Astrocyte (in vitro differentiated cells and primary cell): ENCODE data around the gene PALLD. TPM values are rescaled to one million over a fixed set of nuclear protein-coding genes. Genes with fewer than 3 reads are reported as not detected.
A peak's percentile ranks its signal among the peaks of the same experiment; 100 is the strongest.

Experiments
- DNase-seq: peaks from one replicate; pipeline ENCODE4 v3.0.0-alpha.2; 2010; ENCODE audit warnings: low read depth
- FAIRE-seq: peaks from 2 replicates; lab custom pipeline; 2011; peaks lifted over from hg19 to GRCh38; lab: Jason Lieb, UNC
- H2AFZ ChIP-seq: 2 replicates; pipeline ENCODE4 v1.6.0; 2012; ENCODE audit warnings: low read depth, low read length, inconsistent platforms
- H3K27ac ChIP-seq: 2 replicates; pipeline ENCODE4 v1.5.1; 2011; ENCODE audit warnings: low read depth, low read length, inconsistent platforms
- H3K27me3 ChIP-seq: 2 replicates; pipeline ENCODE4 v1.6.0; 2011; ENCODE audit warnings: low read length, inconsistent platforms; ENCODE audit not compliant: insufficient read depth
- H3K36me3 ChIP-seq: 2 replicates; pipeline ENCODE4 v1.5.1; 2011; ENCODE audit warnings: low read length, inconsistent platforms; ENCODE audit not compliant: insufficient read depth
- H3K4me1 ChIP-seq: 2 replicates; pipeline ENCODE4 v1.5.1; 2011; ENCODE audit warnings: low read length, inconsistent platforms; ENCODE audit not compliant: insufficient read depth
- H3K4me2 ChIP-seq: 2 replicates; pipeline ENCODE4 v1.6.0; 2012; ENCODE audit warnings: low read length, inconsistent platforms
- H3K4me3 ChIP-seq: 2 replicates; pipeline ENCODE4 v1.5.1; 2011; ENCODE audit warnings: low read depth, mild to moderate bottlenecking, low read length, inconsistent platforms; ENCODE audit not compliant: insufficient read depth
- H3K79me2 ChIP-seq: 2 replicates; pipeline ENCODE4 v1.6.0; 2012; ENCODE audit warnings: mild to moderate bottlenecking, low read length, inconsistent platforms; ENCODE audit not compliant: insufficient read depth
- H3K9ac ChIP-seq: 2 replicates; pipeline ENCODE4 v1.6.0; 2012; ENCODE audit warnings: mild to moderate bottlenecking, low read length, inconsistent platforms
- H3K9me3 ChIP-seq: 2 replicates; pipeline ENCODE4 v1.5.1; 2012; ENCODE audit warnings: low read depth, mild to moderate bottlenecking, low read length, inconsistent platforms; ENCODE audit not compliant: insufficient read depth
- H4K20me1 ChIP-seq: 2 replicates; pipeline ENCODE4 v1.6.0; 2012; ENCODE audit warnings: low read length, inconsistent platforms; ENCODE audit not compliant: insufficient read depth
- H3K27ac Mint-ChIP-seq: one replicate; pipeline ENCODE4 v1.8.0; 2021; ENCODE audit warnings: mild to moderate bottlenecking, mixed read lengths; ENCODE audit not compliant: unreplicated experiment
- H3K27me3 Mint-ChIP-seq: one replicate; pipeline ENCODE4 v1.8.0; 2021; ENCODE audit warnings: low read depth, mixed read lengths; ENCODE audit not compliant: unreplicated experiment
- H3K36me3 Mint-ChIP-seq: one replicate; pipeline ENCODE4 v1.8.0; 2021; ENCODE audit warnings: low read depth, mixed read lengths; ENCODE audit not compliant: unreplicated experiment
- H3K4me1 Mint-ChIP-seq: one replicate; pipeline ENCODE4 v1.8.0; 2021; ENCODE audit warnings: low read depth, mixed read lengths; ENCODE audit not compliant: unreplicated experiment
- H3K4me3 Mint-ChIP-seq: one replicate; pipeline ENCODE4 v1.8.0; 2021; ENCODE audit warnings: mild to moderate bottlenecking, moderate library complexity, mixed read lengths; ENCODE audit not compliant: unreplicated experiment
- H3K9me3 Mint-ChIP-seq: one replicate; pipeline ENCODE4 v1.8.0; 2021; ENCODE audit warnings: mild to moderate bottlenecking, mixed read lengths; ENCODE audit not compliant: unreplicated experiment
- CTCF ChIP-seq: IDR thresholded peaks from 2 replicates; pipeline ENCODE4 v1.5.1; 2011; ENCODE audit warnings: low read depth, mild to moderate bottlenecking, inconsistent platforms, low read length, moderate library complexity; ENCODE audit not compliant: insufficient read depth
- EZH2 ChIP-seq: IDR thresholded peaks from 2 replicates; pipeline ENCODE4 v1.6.1; 2012; ENCODE audit warnings: mild to moderate bottlenecking, low read length, inconsistent platforms; ENCODE audit not compliant: insufficient read depth
- total RNA-seq: library from RNA; stranded (reverse); gene quantifications from 2 replicates; pipeline ENCODE4 v1.2.1, GENCODE V29; 2021

Gene PALLD
- total RNA-seq, 1 donor from 2014 or later, result 498 TPM

GRCh38 chr4:168877511-168878491, 380.9 kb downstream of the PALLD start:
- no peaks in the 10 kb centered on the region for H3K27me3 Mint-ChIP-seq
- Histone ChIP-seq H2AFZ (no peak overlapping the region), H3K4me3 (no peak overlapping the region), H3K79me2 (peaks cover 96% of the 10 kb centered on the region), H3K36me3 (peaks cover 26% of the 10 kb centered on the region), H3K4me1 (peaks cover 39% of the 10 kb centered on the region), H3K9ac (peak overlapping the region; percentile 61), H3K9me3 (no peaks in the 10 kb centered on the region), H4K20me1 (peaks cover 66% of the 10 kb centered on the region), H3K27me3 (no peaks in the 10 kb centered on the region), H3K27ac (peak overlapping the region; percentile 51), H3K4me2 (peak overlapping the region; percentile 66)
- H3K4me1 Mint-ChIP-seq, result peaks cover 81% of the 10 kb centered on the region
- peaks cover 30% of the 10 kb centered on the region for H3K36me3 Mint-ChIP-seq
- H3K4me3 Mint-ChIP-seq, result peak overlapping the region; percentile 71
- DNase-seq (no peak), FAIRE-seq (no peak)
- H3K27ac Mint-ChIP-seq, result peak overlapping the region; percentile 77
- no peaks in the 10 kb centered on the region for H3K9me3 Mint-ChIP-seq
- no peak for TF ChIP-seq EZH2
- no peak for TF ChIP-seq CTCF

- H3K27ac Mint-ChIP-seq, result peak overlapping the region; percentile 77
- H3K9me3 Mint-ChIP-seq, result no peaks in the 10 kb centered on the region
- H3K4me1 Mint-ChIP-seq, result peaks cover 81% of the 10 kb centered on the region
- peaks cover 94% of the 10 kb centered on the region for H3K79me2 ChIP-seq
- peak overlapping the region; percentile 66 for H3K4me2 ChIP-seq
- no peak for TF ChIP-seq CTCF
- no peak for TF ChIP-seq EZH2
- H3K27me3 Mint-ChIP-seq, result no peaks in the 10 kb centered on the region
- no peak for DNase-seq
- H3K27ac ChIP-seq, result peak overlapping the region; percentile 51
- peak overlapping the region; percentile 61 for H3K9ac ChIP-seq
- FAIRE-seq, result no peak
- peaks cover 57% of the 10 kb centered on the region for H4K20me1 ChIP-seq
- H3K4me1 ChIP-seq, result peaks cover 45% of the 10 kb centered on the region
- no peaks in the 10 kb centered on the region for H3K9me3 ChIP-seq
- peaks cover 33% of the 10 kb centered on the region for H3K36me3 Mint-ChIP-seq
- H3K4me3 Mint-ChIP-seq, result peak overlapping the region; percentile 71
- H3K27me3 ChIP-seq, result no peaks in the 10 kb centered on the region
- no peak overlapping the region for H2AFZ ChIP-seq
- no peak overlapping the region for H3K4me3 ChIP-seq
- H3K36me3 ChIP-seq, result peaks cover 19% of the 10 kb centered on the region
Measured at GRCh38 chr4:168878623-168879022, 381.8 kb downstream of the PALLD start.
